WTC11 (cell line): ENCODE data around the gene ATP13A5. TPM values are rescaled to one million over a fixed set of nuclear protein-coding genes. Genes with fewer than 3 reads are reported as not detected.
A peak's percentile ranks its signal among the peaks of the same experiment; 100 is the strongest.

Experiments
- ATAC-seq: fragments of 200-7000 bp; cut with Tn5 transposase; 2 replicates; pipeline ENCODE4 v1.10.0; 2021; ENCODE audit warnings: mild to moderate bottlenecking, moderate library complexity
- CTCF ChIA-PET: fragments of 300-600 bp; sonication (Branson Sonifier 250); formaldehyde crosslinking; loops from one replicate; lab custom pipeline; 2021; ENCODE audit warnings: antibody characterized with exemption; lab: Charles Lee
- POLR2A ChIA-PET: fragments of 350-600 bp; sonication (Branson Sonifier 250); formaldehyde crosslinking; loops from one replicate; lab custom pipeline; 2021; ENCODE audit warnings: antibody characterized with exemption; lab: Charles Lee
- DNase-seq: peaks from one replicate; pipeline ENCODE4 v3.0.0; 2021; ENCODE audit warnings: low spot score
- H3K27ac Mint-ChIP-seq: 2 replicates; pipeline ENCODE4 v1.8.0; 2021; ENCODE audit warnings: mixed read lengths
- H3K27me3 Mint-ChIP-seq: 2 replicates; pipeline ENCODE4 v1.8.0; 2021; ENCODE audit warnings: low read depth, mild to moderate bottlenecking, moderate library complexity, mixed read lengths
- H3K36me3 Mint-ChIP-seq: 2 replicates; pipeline ENCODE4 v1.8.0; 2021; ENCODE audit warnings: mixed read lengths
- H3K4me1 Mint-ChIP-seq: 2 replicates; pipeline ENCODE4 v1.8.0; 2022; ENCODE audit warnings: mixed read lengths
- H3K4me3 Mint-ChIP-seq: 2 replicates; pipeline ENCODE4 v1.8.0; 2021; ENCODE audit warnings: mild to moderate bottlenecking, moderate library complexity, mixed read lengths
- H3K9me3 Mint-ChIP-seq: 2 replicates; pipeline ENCODE4 v1.8.0; 2021; ENCODE audit warnings: mixed read lengths
- AFF4 ChIP-seq: sonication (generic); formaldehyde crosslinking; IDR thresholded peaks from 2 replicates; pipeline ENCODE4 v1.8.1; 2023; ENCODE audit warnings: mild to moderate bottlenecking, missing genetic modification reagents, borderline replicate concordance
- CDX4 ChIP-seq: fragments of 250-450 bp; sonication (Bioruptor Pico); IDR thresholded peaks from 2 replicates; pipeline ENCODE4 v1.9.0; 2021; ENCODE audit warnings: moderate library complexity, mild to moderate bottlenecking, inconsistent platforms, borderline replicate concordance
- FOXK1 ChIP-seq: sonication (generic); formaldehyde crosslinking; IDR thresholded peaks from 2 replicates; pipeline ENCODE4 v1.8.0; 2022; ENCODE audit warnings: mild to moderate bottlenecking, moderate library complexity, missing genetic modification reagents
- FOXP4 ChIP-seq: sonication (generic); formaldehyde crosslinking; IDR thresholded peaks from 2 replicates; pipeline ENCODE4 v1.8.0; 2022; ENCODE audit warnings: mild to moderate bottlenecking, missing genetic modification reagents
- HMGA2 ChIP-seq: fragments of 250-450 bp; sonication (Bioruptor Pico); IDR thresholded peaks from 2 replicates; pipeline ENCODE4 v1.4.0; 2021; ENCODE audit warnings: mild to moderate bottlenecking, moderate library complexity
- JAZF1 ChIP-seq: fragments of 250-450 bp; sonication (Bioruptor Pico); IDR thresholded peaks from 2 replicates; pipeline ENCODE4 v1.9.0; 2021; ENCODE audit warnings: moderate library complexity, mild to moderate bottlenecking, inconsistent platforms
- MLX ChIP-seq: sonication (generic); formaldehyde crosslinking; IDR thresholded peaks from 2 replicates; pipeline ENCODE4 v1.8.1; 2023; ENCODE audit warnings: mild to moderate bottlenecking, missing genetic modification reagents, moderate library complexity
- NFATC4 ChIP-seq: fragments of 250-450 bp; sonication (Bioruptor Pico); IDR thresholded peaks from 2 replicates; pipeline ENCODE4 v1.9.0; 2021; ENCODE audit warnings: mild to moderate bottlenecking
- SMAD4 ChIP-seq: sonication (generic); formaldehyde crosslinking; IDR thresholded peaks from 2 replicates; pipeline ENCODE4 v1.8.0; 2022; ENCODE audit warnings: mild to moderate bottlenecking, missing genetic modification reagents
- TEAD4 ChIP-seq: sonication (generic); formaldehyde crosslinking; IDR thresholded peaks from 2 replicates; pipeline ENCODE4 v1.8.0; 2022; ENCODE audit warnings: mild to moderate bottlenecking, missing genetic modification reagents
- TP53 ChIP-seq: sonication (generic); formaldehyde crosslinking; IDR thresholded peaks from 2 replicates; pipeline ENCODE4 v1.8.1; 2023; ENCODE audit warnings: mild to moderate bottlenecking, missing genetic modification reagents
- ZNF138 ChIP-seq: sonication (generic); formaldehyde crosslinking; conservative IDR thresholded peaks from 2 replicates; pipeline ENCODE4 v1.8.1; 2022; ENCODE audit warnings: mild to moderate bottlenecking, moderate library complexity, missing genetic modification reagents
- ZNF281 ChIP-seq: sonication (generic); formaldehyde crosslinking; IDR thresholded peaks from 2 replicates; pipeline ENCODE4 v1.8.0; 2023; ENCODE audit warnings: mild to moderate bottlenecking, missing genetic modification reagents
- ZNF317 ChIP-seq: sonication (generic); formaldehyde crosslinking; IDR thresholded peaks from 2 replicates; pipeline ENCODE4 v1.8.1; 2023; ENCODE audit warnings: low read depth, mild to moderate bottlenecking, moderate library complexity, missing genetic modification reagents, borderline replicate concordance
- ZSCAN18 ChIP-seq: fragments of 250-450 bp; sonication (Bioruptor Pico); IDR thresholded peaks from 2 replicates; pipeline ENCODE4 v2.1.2; 2022; ENCODE audit warnings: mild to moderate bottlenecking, moderate library complexity
- total RNA-seq: library from RNA; stranded (reverse); gene quantifications from 3 replicates; pipeline ENCODE4 v1.2.3, GENCODE V29; 2021

Gene ATP13A5
- total RNA-seq, 1 experiment from 2014 or later = not detected

GRCh38 chr3:193391902-193392301 is 13.3 kb upstream of the ATP13A5 start:
- Mint-ChIP-seq H3K9me3 (peaks cover 27% of the 10 kb centered on the region), H3K27me3 (peaks cover 4% of the 10 kb centered on the region; the same call in 1 of the 2 replicates), H3K4me1 (peaks cover 54% of the 10 kb centered on the region), H3K36me3 (0 out of 2 replicates have a peak, but pooled peaks cover 6% of the 10 kb centered on the region), H3K4me3 (no peak overlapping the region)
- POLR2A ChIA-PET = no interaction called here
- ATAC-seq = peak; percentile 16
- DNase-seq = no peak
- TF ChIP-seq ZSCAN18 (CRISPR knock-in tag) = no peak
- no peak for TF ChIP-seq HMGA2
- TF ChIP-seq TEAD4 = no peak
- TF ChIP-seq ZNF138 (CRISPR knock-in tag) = no peak
- TF ChIP-seq TP53 = no peak
- TF ChIP-seq ZNF281 (CRISPR knock-in tag) = no peak
- no peak for TF ChIP-seq FOXK1 (CRISPR knock-in tag)
- no peak for TF ChIP-seq JAZF1 (CRISPR knock-in tag)
- no peak for TF ChIP-seq SMAD4
- TF ChIP-seq NFATC4 = no peak
- TF ChIP-seq ZNF317 (CRISPR knock-in tag) = no peak
- no peak for TF ChIP-seq AFF4 (CRISPR knock-in tag)
- no peak for TF ChIP-seq CDX4 (CRISPR knock-in tag)
- TF ChIP-seq, all 79 proteins: peak for 0
- H3K27ac Mint-ChIP-seq = no peak overlapping the region
- CTCF ChIA-PET = no interaction called here

GRCh38 chr3:193389335-193389734 is 10.8 kb upstream of the ATP13A5 start:
- DNase-seq = no peak
- POLR2A ChIA-PET = interaction anchor here (0.5 kb wide), 1 partner anchor 97 kb away, joined by 4 read pairs; no protein-coding TSS in a partner anchor
- TF ChIP-seq MLX (CRISPR knock-in tag) (no peak), FOXP4 (peak; percentile 64; the same call in 1 of the 2 replicates)
- ATAC-seq = peak; percentile 91
- CTCF ChIA-PET = interaction anchor here (0.5 to 1.0 kb wide), 3 partner anchors 74 to 183 kb away, joined by 3 to 4 read pairs (median 3); no protein-coding TSS in a partner anchor
- Mint-ChIP-seq H3K27me3 (no peaks in the 10 kb centered on the region), H3K4me1 (peaks cover 54% of the 10 kb centered on the region), H3K9me3 (peaks cover 14% of the 10 kb centered on the region), H3K36me3 (0 out of 2 replicates have a peak, but pooled peaks cover 3% of the 10 kb centered on the region), H3K27ac (peak overlapping the region; percentile 80), H3K4me3 (peak overlapping the region; percentile 16; the same call in 1 of the 2 replicates)
